Stimulated activated CD4-positive, alpha-beta T cell treated with anti-CD3 and anti-CD28 coated beads, Interleukin-2, amount 100 ng/mL, for 4 hours (primary cell): ENCODE measurements around the gene CCDC136.

ENCODE experiments used
- DNase-seq: peaks from one replicate; pipeline ENCODE4 v3.0.0-alpha.2; 2020; ENCODE audit warnings: low read depth

The CCDC136 gene

GRCh38 chr7:128791121-128791971 is at the start of gene CCDC136:
Gene CCDC136, plus strand, starts transcription at chr7:128791968. Its CDS starts 444 bp downstream, at chr7:128792412.
- DNase-seq, result peak; percentile 69

DNA sequence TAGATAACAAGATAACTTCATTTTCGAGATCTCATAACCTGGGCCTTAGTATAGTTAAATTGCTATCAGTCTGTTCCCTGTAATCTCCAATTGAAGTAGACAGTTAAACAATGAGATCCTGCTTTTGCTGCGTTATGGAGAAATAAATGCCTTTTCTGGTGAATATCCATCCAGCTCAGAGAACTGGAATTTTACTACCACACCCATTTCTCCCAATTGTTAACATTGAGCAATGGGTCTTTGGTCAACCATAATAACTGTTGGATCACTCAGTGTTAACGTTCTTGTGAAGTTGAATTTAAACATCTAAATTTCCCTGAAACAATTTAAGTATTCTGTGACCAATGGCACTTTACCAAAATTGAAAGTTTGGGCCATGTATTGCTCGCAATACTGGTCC is 49.6 kb upstream of the CCDC136 start:
- DNase-seq, result no peak

GRCh38 chr7:128743112-128743772 is 48.5 kb upstream of the CCDC136 start:
- DNase-seq, result no peak

- DNase-seq, result no peak
Measured at GRCh38 chr7:128744366-128744905, 47.3 kb upstream of the CCDC136 start.

GRCh38 chr7:128745706-128746105 is 46.1 kb upstream of the CCDC136 start:
- no peak for DNase-seq

- DNase-seq, result no peak
Measured at GRCh38 chr7:128747327-128748079, 44.3 kb upstream of the CCDC136 start.

GRCh38 chr7:128752251-128752650 is 39.5 kb upstream of the CCDC136 start:
- no peak for DNase-seq

GRCh38 chr7:128755075-128755818 is 36.5 kb upstream of the CCDC136 start:
- DNase-seq, result no peak

DNA sequence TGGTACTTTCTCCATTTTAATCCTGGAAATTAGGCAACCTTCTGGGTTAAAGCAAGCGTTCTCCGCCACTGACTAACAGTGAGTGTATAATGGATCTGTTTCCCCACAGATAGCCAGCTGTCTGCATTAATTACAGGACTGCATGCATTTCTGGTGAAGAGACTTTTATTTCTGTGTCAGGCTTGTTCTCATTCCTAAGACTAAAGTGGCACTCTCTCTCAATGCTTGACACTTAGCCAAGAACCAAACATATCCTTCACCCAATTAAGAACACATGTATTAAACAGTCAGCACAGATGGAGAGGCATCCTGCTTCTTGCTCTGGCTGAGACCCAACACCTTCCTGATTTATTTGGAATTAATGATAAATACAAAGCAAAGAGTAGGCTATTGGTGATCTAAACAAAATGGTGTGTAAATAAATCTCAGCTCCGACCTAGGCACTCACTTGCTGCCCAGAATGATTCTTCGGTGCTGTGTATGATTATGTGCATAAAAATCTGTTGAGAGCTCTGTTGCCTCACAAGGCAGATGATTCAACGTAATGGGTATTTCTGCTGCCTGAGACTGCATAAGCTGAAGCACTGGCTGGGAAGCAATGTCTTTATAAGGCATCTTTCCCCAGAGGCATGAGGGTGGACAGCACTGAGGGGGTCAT is 35.8 kb upstream of the CCDC136 start:
- no peak for DNase-seq

DNA sequence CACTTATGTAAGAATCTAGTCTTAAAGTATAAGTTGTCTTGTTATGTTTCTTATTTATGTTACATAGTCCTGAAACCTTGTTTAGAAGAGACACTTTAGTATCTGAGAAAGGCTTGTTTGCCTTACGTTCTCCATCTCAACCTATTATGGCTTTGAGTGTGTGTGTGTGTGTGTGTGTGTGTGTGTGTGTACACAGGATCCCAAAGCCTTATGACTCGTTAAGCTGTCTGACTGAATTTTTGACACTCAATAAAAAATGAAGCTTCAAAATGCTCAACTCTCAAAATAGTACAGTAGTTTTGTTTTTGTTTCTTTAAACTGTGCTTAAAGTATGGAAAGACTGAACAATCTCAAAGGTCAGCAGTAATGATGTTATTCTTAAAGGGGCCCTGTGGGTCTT is 34.6 kb upstream of the CCDC136 start:
- no peak for DNase-seq

DNA sequence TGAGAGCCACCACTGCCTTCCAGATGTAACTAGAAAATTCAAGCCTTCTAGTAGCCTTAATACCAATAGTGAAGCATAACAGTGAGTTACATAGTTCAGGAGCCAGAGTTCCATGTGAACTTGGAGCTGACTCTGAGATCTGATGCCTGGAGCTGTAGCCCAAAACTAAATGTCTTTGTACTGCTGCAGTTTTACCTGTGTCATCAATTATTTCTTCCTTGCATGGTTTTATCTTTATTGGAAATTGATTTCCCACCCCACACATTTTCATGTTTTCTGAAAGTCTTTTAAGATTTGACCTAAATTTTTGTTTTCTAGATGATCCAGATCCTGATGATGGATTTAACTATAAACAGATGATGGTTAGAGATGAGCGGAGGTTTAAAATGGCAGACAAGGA is 33.2 kb upstream of the CCDC136 start:
- DNase-seq, result no peak

GRCh38 chr7:128759242-128759641 is 32.5 kb upstream of the CCDC136 start:
- no peak for DNase-seq

DNA sequence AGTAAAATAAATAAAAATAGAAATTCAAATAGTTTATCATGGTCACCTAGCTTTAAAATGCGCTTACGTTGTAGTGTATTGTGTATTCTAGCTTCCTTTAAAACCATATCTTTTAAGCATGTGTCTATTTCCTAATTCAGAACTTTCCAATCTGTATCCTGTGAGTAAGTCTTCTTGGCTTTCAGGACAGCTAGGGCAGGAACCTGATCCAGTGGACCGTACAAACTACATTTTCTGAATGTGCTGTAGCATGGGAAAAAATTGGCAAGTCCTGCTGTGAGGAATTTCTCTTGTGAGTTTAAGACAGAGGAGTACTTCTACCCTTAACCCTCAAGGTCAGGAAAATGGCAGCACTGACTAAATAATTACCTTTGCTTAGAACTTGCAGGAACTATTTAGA is 28.2 kb upstream of the CCDC136 start:
- no peak for DNase-seq

GRCh38 chr7:128767475-128768110 is 24.2 kb upstream of the CCDC136 start:
- no peak for DNase-seq

DNA sequence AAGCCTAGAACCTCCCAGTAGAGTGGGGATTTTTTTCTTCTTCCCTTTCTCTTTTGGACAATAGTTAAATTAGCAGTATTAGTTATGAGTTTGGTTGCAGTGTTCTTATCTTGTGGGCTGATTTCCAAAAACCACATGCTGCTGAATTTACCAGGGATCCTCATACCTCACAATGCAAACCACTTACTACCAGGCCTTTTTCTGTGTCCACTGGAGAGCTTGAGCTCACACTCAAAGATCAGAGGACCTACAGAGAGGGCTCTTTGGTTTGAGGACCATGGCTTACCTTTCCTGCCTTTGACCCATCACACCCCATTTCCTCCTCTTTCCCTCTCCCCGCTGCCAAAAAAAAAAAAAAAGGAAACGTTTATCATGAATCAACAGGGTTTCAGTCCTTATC is 21.5 kb upstream of the CCDC136 start:
- no peak for DNase-seq

- DNase-seq, result no peak
Measured at GRCh38 chr7:128773604-128774003, 18.2 kb upstream of the CCDC136 start.

GRCh38 chr7:128774029-128774689 is 17.6 kb upstream of the CCDC136 start:
- DNase-seq, result no peak

DNA sequence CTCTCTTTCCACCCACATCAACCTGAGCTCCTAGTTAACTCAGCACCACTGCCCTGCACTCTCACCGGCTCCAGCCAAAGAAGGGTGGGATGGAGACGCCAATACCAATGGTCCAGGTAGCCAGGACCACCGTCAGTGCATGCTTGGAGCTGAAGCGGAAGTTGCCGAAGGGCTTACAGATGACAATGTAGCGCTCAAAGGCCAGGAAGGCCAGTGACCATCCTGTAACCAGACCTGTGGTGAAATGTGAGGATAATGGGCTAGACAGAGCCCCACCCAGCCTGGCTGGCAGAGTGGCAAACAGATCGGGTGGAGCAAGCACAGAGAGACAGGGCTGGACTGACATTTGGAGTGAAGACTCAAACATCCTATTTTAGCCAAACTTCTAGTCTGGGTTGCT is 16.8 kb upstream of the CCDC136 start:
- no peak for DNase-seq

DNA sequence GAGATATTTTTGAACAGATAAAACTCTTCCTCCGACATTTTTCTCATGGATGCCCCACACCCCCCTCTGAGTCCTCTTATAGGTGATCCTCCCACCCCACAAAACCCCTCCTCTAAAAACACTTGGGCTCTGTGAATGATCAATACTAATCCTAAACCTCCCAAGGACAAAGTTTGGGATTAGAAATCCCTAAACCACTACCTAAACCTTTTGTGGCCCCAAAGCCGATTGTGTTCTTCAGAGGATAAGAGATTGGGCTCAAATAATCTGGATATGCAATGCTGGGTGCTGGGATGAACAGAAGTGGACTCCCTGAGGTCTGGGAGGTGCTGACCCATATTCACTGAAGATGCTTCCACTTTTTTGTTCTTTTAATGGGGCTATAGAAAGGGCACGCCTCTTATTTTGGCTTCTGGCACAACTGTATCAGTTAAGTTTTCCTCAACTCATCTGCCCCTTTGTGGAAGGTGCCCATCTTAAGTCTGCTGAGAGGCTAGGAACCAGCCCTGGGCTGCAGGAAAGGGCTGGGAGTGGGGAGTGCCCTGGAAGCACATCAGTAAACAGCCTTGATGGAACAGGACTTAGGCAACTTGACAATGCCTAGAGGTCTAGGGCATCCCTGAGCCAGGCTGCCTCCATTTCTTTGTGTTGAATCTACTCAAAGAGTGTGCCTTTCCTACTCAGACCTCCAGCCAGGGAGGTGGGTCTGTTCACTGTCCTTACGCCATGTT is 15.9 kb upstream of the CCDC136 start, which contains the start of gene OPN1SW:
TSS of gene OPN1SW (minus strand) at position 51 of the 731 bp plus-strand sequence. CDS start at position 38, 13 bp downstream.
- DNase-seq, result no peak
